HFFc6 (cell line): Measurements from ENCODE around the gene PLD2. TPM values are rescaled to one million over a fixed set of nuclear protein-coding genes. Genes with fewer than 3 reads are reported as not detected.
A peak's percentile ranks its signal among the peaks of the same experiment; 100 is the strongest.

ENCODE experiments used
- DNase-seq: peaks from one replicate; pipeline ENCODE4 v3.0.0-alpha.2; 2018
- H3K27ac Mint-ChIP-seq: 2 replicates; pipeline ENCODE4 v1.8.0; 2020; ENCODE audit warnings: mild to moderate bottlenecking, mixed read lengths
- H3K27me3 Mint-ChIP-seq: 2 replicates; pipeline ENCODE4 v1.8.0; 2021; ENCODE audit warnings: mild to moderate bottlenecking, moderate library complexity, mixed read lengths; ENCODE audit not compliant: insufficient read depth
- H3K36me3 Mint-ChIP-seq: 2 replicates; pipeline ENCODE4 v1.8.0; 2021; ENCODE audit warnings: low read depth, mixed read lengths
- H3K4me1 Mint-ChIP-seq: 2 replicates; pipeline ENCODE4 v1.8.0; 2020; ENCODE audit warnings: low read depth, mixed read lengths
- H3K4me3 Mint-ChIP-seq: 2 replicates; pipeline ENCODE4 v1.8.0; 2020; ENCODE audit warnings: mild to moderate bottlenecking, moderate library complexity, mixed read lengths
- H3K9me3 Mint-ChIP-seq: 2 replicates; pipeline ENCODE4 v1.8.0; 2020; ENCODE audit warnings: mild to moderate bottlenecking, mixed read lengths
- CTCF ChIP-seq: fragments of 200-600 bp; sonication (generic); IDR thresholded peaks from 2 replicates; pipeline ENCODE4 v1.5.0; 2021; ENCODE audit warnings: antibody characterized with exemption, mild to moderate bottlenecking
- total RNA-seq, 6 experiments: library from RNA; stranded (reverse); fragmentation: NEBNext Ultra II Directional; extraction: Animal tissue kit (Norgen Biotek cat#: 25700); gene quantifications; 2 replicates in 1 of 6; 3 replicates in 5 of 6; pipeline ENCODE4 v1.2.3, GENCODE V29; 2021

The PLD2 gene
- total RNA-seq, 6 experiments from 2014 or later: 14.9 to 21.8 (median 19.4) TPM

- no peaks in the 10 kb centered on the region for H3K9me3 Mint-ChIP-seq
- TF ChIP-seq CTCF: no peak
- H3K4me1 Mint-ChIP-seq: peaks cover 6% of the 10 kb centered on the region; the same call in 1 of the 2 replicates
- DNase-seq: no peak
- peaks cover 17% of the 10 kb centered on the region for H3K36me3 Mint-ChIP-seq
- no peaks in the 10 kb centered on the region; the same call in none of the 2 replicates for H3K27me3 Mint-ChIP-seq
- H3K27ac Mint-ChIP-seq: no peak overlapping the region
- H3K4me3 Mint-ChIP-seq: no peak overlapping the region
Observed at GRCh38 chr17:4811471-4811870, 4.5 kb downstream of the PLD2 start.

GRCh38 chr17:4812690-4813089 lies 5.7 kb downstream of the PLD2 start:
- no peaks in the 10 kb centered on the region; the same call in none of the 2 replicates for H3K27me3 Mint-ChIP-seq
- H3K27ac Mint-ChIP-seq: no peak overlapping the region
- TF ChIP-seq CTCF: no peak
- DNase-seq: no peak
- H3K36me3 Mint-ChIP-seq: peaks cover 17% of the 10 kb centered on the region
- H3K9me3 Mint-ChIP-seq: no peaks in the 10 kb centered on the region
- no peak overlapping the region for H3K4me3 Mint-ChIP-seq
- H3K4me1 Mint-ChIP-seq: peaks cover 6% of the 10 kb centered on the region; the same call in 1 of the 2 replicates

- Mint-ChIP-seq H3K27ac (no peak overlapping the region), H3K4me3 (no peak overlapping the region), H3K27me3 (no peaks in the 10 kb centered on the region; the same call in none of the 2 replicates), H3K36me3 (peaks cover 17% of the 10 kb centered on the region), H3K4me1 (no peaks in the 10 kb centered on the region), H3K9me3 (no peaks in the 10 kb centered on the region)
- peak; percentile 26 for DNase-seq
- TF ChIP-seq CTCF: peak; percentile 80
Observed at GRCh38 chr17:4815043-4815675, 8.2 kb downstream of the PLD2 start.

GRCh38 chr17:4816826-4817225 lies 9.9 kb downstream of the PLD2 start:
- Mint-ChIP-seq H3K4me3 (no peak overlapping the region), H3K27me3 (no peaks in the 10 kb centered on the region; the same call in 1 of the 2 replicates), H3K27ac (no peak overlapping the region), H3K9me3 (no peaks in the 10 kb centered on the region), H3K36me3 (0 out of 2 replicates have a peak, but pooled peaks cover 5% of the 10 kb centered on the region), H3K4me1 (no peaks in the 10 kb centered on the region)
- no peak for DNase-seq
- TF ChIP-seq CTCF: no peak

- no peak overlapping the region for H3K4me3 Mint-ChIP-seq
- H3K9me3 Mint-ChIP-seq: no peaks in the 10 kb centered on the region
- DNase-seq: no peak
- H3K27ac Mint-ChIP-seq: no peak overlapping the region
- TF ChIP-seq CTCF: no peak
- no peaks in the 10 kb centered on the region; the same call in 1 of the 2 replicates for H3K27me3 Mint-ChIP-seq
- no peaks in the 10 kb centered on the region for H3K4me1 Mint-ChIP-seq
- 0 out of 2 replicates have a peak, but pooled peaks cover 5% of the 10 kb centered on the region for H3K36me3 Mint-ChIP-seq
Observed at GRCh38 chr17:4818276-4818675, 11.3 kb downstream of the PLD2 start.
